ENCODE data around the gene CCDC50.

- no peak for TF ChIP-seq POLR2AphosphoS5 (IDR thresholded peaks at IDR 0.05)
- no peak for TF ChIP-seq CTCF (IDR thresholded peaks at IDR 0.05)
Observed at GRCh38 chr3:191363221-191363620, 34.0 kb downstream of the CCDC50 start.

Measured in breast epithelium (tissue), 3 donors.